HG03045 (cell line): ENCODE results near the gene PHGDH.

Experiments
- ATAC-seq: cut with Tn5 transposase; IDR thresholded peaks from one replicate; pipeline ENCODE4 v1.9.1; 2021; ENCODE audit warnings: mild to moderate bottlenecking, moderate library complexity; ENCODE audit not compliant: unreplicated experiment

Gene PHGDH

GRCh38 chr1:119752592-119752991, 40.9 kb downstream of the PHGDH start:
- no peak for ATAC-seq

- ATAC-seq, result no peak
These were observed 46.9 kb downstream of the PHGDH start for GRCh38 chr1:119758584-119758983.

- ATAC-seq, result no peak
These were observed 50.7 kb downstream of the PHGDH start for GRCh38 chr1:119762409-119762808.

GRCh38 chr1:119762953-119763352, 51.2 kb downstream of the PHGDH start:
- ATAC-seq, result no peak

- no peak for ATAC-seq
These were observed 52.5 kb downstream of the PHGDH start for GRCh38 chr1:119764220-119764619.

GRCh38 chr1:119766374-119766794, 54.6 kb downstream of the PHGDH start:
- ATAC-seq, result no peak

GRCh38 chr1:119767486-119767885, 55.8 kb downstream of the PHGDH start:
- ATAC-seq, result no peak

GRCh38 chr1:119768778-119769177, 57.0 kb downstream of the PHGDH start, which contains the start of gene HMGCS2:
HMGCS2 (minus strand) TSS chr1:119768905; CDS start chr1:119768844, 61 bp downstream.
- no peak for ATAC-seq

GRCh38 chr1:119771016-119771415, 59.3 kb downstream of the PHGDH start:
- ATAC-seq, result no peak

- no peak for ATAC-seq
These were observed 60.0 kb downstream of the PHGDH start for GRCh38 chr1:119771770-119772169.

- no peak for ATAC-seq
These were observed 60.6 kb downstream of the PHGDH start for GRCh38 chr1:119772298-119772697.

- ATAC-seq, result no peak
These were observed 62.0 kb downstream of the PHGDH start for GRCh38 chr1:119773711-119774241.

GRCh38 chr1:119774746-119775490, 63.2 kb downstream of the PHGDH start:
- ATAC-seq, result no peak

GRCh38 chr1:119778359-119778758, 66.6 kb downstream of the PHGDH start:
- no peak for ATAC-seq

- ATAC-seq, result no peak
These were observed 67.3 kb downstream of the PHGDH start for GRCh38 chr1:119778886-119779560.

- no peak for ATAC-seq
These were observed 68.2 kb downstream of the PHGDH start for GRCh38 chr1:119779869-119780356.

- no peak for ATAC-seq
These were observed 69.9 kb downstream of the PHGDH start for GRCh38 chr1:119781434-119782210.

- ATAC-seq, result no peak
These were observed 71.0 kb downstream of the PHGDH start for GRCh38 chr1:119782631-119783325.

GRCh38 chr1:119783354-119784185, 71.8 kb downstream of the PHGDH start:
- ATAC-seq, result no peak
